Activated T-helper 17 cell treated with anti-CD3 and anti-CD28 coated beads, Interleukin-2, amount 50 U/mL, for 72 hours (primary cell): ENCODE results near the gene GSTO1. TPM values are rescaled to one million over a fixed set of nuclear protein-coding genes. Genes with fewer than 3 reads are reported as not detected.

Source experiments
- ATAC-seq: fragments of 150-1000 bp; cut with Tn5 transposase; replicated peaks from 2 replicates; pipeline ENCODE4 v1.10.0; 2021; ENCODE audit warnings: mild to moderate bottlenecking, moderate library complexity
- H3K27ac Mint-ChIP-seq: one replicate; pipeline ENCODE4 v1.8.0; 2022; ENCODE audit warnings: mixed read lengths
- H3K27me3 Mint-ChIP-seq: one replicate; pipeline ENCODE4 v1.8.0; 2022; ENCODE audit warnings: mixed read lengths
- H3K36me3 Mint-ChIP-seq: one replicate; pipeline ENCODE4 v1.8.0; 2022; ENCODE audit warnings: low read depth, mild to moderate bottlenecking, mixed read lengths
- H3K4me1 Mint-ChIP-seq: one replicate; pipeline ENCODE4 v1.8.0; 2022; ENCODE audit warnings: mixed read lengths
- H3K4me3 Mint-ChIP-seq: one replicate; pipeline ENCODE4 v1.8.0; 2022; ENCODE audit warnings: mild to moderate bottlenecking, mixed read lengths
- H3K9me3 Mint-ChIP-seq: one replicate; pipeline ENCODE4 v1.8.0; 2022; ENCODE audit warnings: mixed read lengths
- total RNA-seq, 2 donors: library from RNA; stranded (reverse); gene quantifications; one replicate each; pipeline ENCODE4 v1.2.3, GENCODE V29; 2022

Gene GSTO1
- total RNA-seq, 2 donors from 2014 or later = 226 to 258 TPM

DNA sequence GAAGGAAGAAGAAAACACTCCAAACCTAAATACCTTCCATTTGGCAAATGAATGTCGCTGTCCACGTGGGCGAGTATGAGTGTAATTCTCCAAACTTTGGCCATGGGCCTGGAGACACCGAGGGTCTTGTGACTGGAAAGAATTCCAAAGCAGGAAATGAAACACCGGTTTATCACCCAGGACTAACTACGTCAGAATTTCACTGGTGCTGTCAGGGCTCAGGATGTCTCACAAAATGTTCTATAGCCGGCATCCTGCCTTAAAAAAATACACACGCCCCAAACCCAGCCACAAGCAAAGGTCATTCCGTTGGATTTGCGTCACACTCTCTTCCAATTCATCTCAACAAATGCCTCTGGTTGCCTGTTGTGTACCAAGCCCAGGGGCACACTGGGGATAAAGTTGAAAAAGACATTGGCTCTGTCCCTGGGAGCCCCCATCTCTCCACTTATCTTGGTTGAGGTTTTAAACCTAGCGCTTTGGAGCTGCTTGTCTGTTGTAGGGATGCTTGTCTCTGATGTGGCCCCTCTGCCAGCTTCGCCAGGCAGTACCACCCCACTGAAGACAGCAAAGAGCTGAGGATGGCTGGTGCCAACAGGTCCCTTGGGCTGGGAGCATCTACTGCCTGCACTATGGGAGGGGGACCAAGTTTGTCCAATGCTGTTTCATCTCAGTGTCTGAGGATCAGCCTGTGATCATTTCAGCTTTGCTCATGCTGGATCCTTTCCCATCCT, 45.5 kb downstream of the GSTO1 start:
- ATAC-seq = no peak
- Mint-ChIP-seq H3K4me1 (peaks cover 5% of the 10 kb centered on the region), H3K27me3 (no peaks in the 10 kb centered on the region), H3K4me3 (no peak overlapping the region), H3K36me3 (no peaks in the 10 kb centered on the region), H3K9me3 (no peaks in the 10 kb centered on the region), H3K27ac (peak overlapping the region; percentile 65)

DNA sequence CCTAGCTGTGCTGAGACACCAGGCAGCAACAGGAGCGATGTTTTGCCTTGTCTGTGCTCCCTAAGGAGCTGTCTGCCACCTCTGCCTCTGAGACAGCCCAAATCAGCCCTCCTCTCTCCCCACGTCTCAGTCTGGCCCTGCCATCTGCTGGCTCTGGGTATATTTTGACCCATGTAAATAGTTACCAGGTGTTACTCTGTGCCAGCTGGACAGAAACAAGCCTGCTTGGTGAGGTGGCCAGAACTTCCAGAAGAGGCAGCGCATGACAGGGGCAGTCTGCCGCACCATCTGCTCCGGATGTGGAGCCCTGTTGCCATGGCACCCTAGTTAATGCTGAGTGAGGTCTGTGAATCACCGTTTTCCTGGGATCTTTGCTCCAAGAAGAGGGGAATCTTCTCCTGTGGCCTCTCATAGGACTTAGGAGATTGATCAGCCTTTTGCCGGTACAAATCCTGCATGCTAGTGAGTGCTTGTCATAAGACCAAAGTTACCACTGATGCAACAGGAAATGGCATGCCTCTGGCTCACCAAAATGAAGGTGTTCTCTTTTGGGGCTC, 46.1 kb downstream of the GSTO1 start:
- Mint-ChIP-seq H3K9me3 (no peaks in the 10 kb centered on the region), H3K27me3 (no peaks in the 10 kb centered on the region), H3K36me3 (no peaks in the 10 kb centered on the region), H3K27ac (peak overlapping the region; percentile 65), H3K4me1 (peaks cover 8% of the 10 kb centered on the region), H3K4me3 (peak overlapping the region; percentile 40)
- ATAC-seq = peak; percentile 63

DNA sequence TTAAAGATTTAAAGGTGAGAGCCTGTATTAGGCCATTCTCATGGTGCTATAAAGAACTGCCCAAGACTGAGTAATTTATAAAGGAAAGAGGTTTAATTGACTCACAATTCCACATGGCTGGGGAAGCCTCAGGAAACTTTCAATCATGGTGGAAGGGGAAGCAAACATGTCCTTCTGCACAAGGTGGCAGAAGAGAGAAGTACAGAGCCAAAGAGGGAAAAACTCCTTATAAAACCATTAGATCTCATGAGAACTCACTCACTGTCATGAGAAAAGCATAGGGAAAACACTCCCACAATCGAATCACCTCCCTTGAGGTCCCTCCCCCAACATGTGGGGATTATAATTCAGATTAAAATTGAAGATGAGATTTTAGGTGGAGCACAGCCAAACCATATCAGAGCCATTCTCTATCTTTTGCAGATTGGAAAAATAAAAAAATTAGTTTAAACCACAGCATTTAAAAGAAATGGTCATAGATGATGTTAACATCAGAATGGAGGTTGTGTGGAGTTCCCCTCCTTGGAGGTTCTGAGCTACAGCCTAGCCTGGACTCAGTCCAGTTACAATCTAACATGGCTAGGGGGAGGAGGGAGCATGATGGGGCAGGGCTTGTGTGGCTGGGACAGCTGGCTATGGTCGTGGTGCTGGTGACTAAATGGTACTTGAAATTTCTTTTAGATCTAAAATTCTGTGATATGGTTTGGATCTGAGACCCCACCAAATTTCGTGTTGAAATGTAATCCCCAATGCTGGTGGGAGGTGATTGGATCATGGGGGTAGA, 47.4 kb downstream of the GSTO1 start:
- H3K4me3 Mint-ChIP-seq = no peak overlapping the region
- no peaks in the 10 kb centered on the region for H3K27me3 Mint-ChIP-seq
- ATAC-seq = no peak
- H3K27ac Mint-ChIP-seq = peak overlapping the region; percentile 65
- H3K4me1 Mint-ChIP-seq = peaks cover 16% of the 10 kb centered on the region
- no peaks in the 10 kb centered on the region for H3K36me3 Mint-ChIP-seq
- no peaks in the 10 kb centered on the region for H3K9me3 Mint-ChIP-seq

GRCh38 chr10:104303594-104304355, 49.1 kb downstream of the GSTO1 start:
- no peak overlapping the region for H3K4me3 Mint-ChIP-seq
- peaks cover 32% of the 10 kb centered on the region for H3K4me1 Mint-ChIP-seq
- no peaks in the 10 kb centered on the region for H3K9me3 Mint-ChIP-seq
- H3K27me3 Mint-ChIP-seq = no peaks in the 10 kb centered on the region
- no peak for ATAC-seq
- H3K27ac Mint-ChIP-seq = no peak overlapping the region
- no peaks in the 10 kb centered on the region for H3K36me3 Mint-ChIP-seq

GRCh38 chr10:104304356-104304745, 49.7 kb downstream of the GSTO1 start:
- Mint-ChIP-seq H3K9me3 (no peaks in the 10 kb centered on the region), H3K27me3 (no peaks in the 10 kb centered on the region), H3K27ac (no peak overlapping the region), H3K4me1 (peaks cover 37% of the 10 kb centered on the region), H3K4me3 (no peak overlapping the region), H3K36me3 (no peaks in the 10 kb centered on the region)
- ATAC-seq = no peak

GRCh38 chr10:104304927-104305326, 50.2 kb downstream of the GSTO1 start:
- ATAC-seq = no peak
- Mint-ChIP-seq H3K27me3 (no peaks in the 10 kb centered on the region), H3K4me3 (no peak overlapping the region), H3K36me3 (no peaks in the 10 kb centered on the region), H3K9me3 (no peaks in the 10 kb centered on the region), H3K4me1 (peaks cover 42% of the 10 kb centered on the region), H3K27ac (no peak overlapping the region)

GRCh38 chr10:104306897-104307296, 52.2 kb downstream of the GSTO1 start:
- H3K27ac Mint-ChIP-seq = no peak overlapping the region
- H3K4me1 Mint-ChIP-seq = peaks cover 37% of the 10 kb centered on the region
- no peak overlapping the region for H3K4me3 Mint-ChIP-seq
- H3K27me3 Mint-ChIP-seq = no peaks in the 10 kb centered on the region
- peaks cover 2% of the 10 kb centered on the region for H3K36me3 Mint-ChIP-seq
- no peaks in the 10 kb centered on the region for H3K9me3 Mint-ChIP-seq
- ATAC-seq = no peak

DNA sequence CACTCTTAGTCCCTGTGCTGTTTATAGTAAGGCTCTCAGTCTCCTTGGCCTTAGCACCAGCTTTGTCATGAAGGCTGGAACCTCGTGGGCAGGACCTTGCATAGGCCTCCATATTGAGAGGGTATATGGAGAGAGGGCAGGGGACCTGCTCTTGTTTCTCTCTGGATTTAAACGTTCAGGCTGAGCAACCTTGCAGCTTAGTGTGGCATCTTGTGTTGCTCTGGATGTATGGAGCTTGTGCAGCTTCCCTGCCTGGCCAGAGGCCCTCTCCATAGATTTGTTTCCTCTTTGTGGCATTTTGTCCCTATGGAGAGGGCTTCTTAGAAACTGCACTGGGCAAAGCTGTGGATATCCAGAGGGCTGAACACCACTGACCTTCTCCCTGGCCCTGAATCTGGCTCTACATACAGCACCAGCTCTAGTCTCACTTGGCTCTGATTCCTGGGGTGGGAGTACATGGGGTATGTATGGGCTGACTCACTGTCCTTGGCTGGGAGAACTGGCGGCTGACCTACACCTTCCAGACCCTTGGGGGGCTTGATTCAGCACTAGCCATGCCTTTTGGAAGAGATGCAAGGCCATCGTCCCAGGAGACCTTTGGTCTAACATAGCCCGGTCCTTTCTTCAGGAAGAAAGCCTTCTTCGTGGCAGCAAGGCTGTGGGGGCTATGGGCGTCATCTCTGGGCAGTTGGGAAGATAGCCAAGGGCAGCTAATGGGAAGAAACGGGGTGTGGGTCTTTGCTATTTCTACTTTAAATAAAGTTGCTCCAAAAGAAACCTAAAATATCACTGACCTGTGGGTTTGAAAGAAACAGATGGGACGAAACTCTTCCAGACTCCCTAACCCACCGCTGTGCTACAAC, 53.1 kb downstream of the GSTO1 start:
- ATAC-seq = no peak
- no peaks in the 10 kb centered on the region for H3K27me3 Mint-ChIP-seq
- H3K27ac Mint-ChIP-seq = peak overlapping the region; percentile 5
- peaks cover 11% of the 10 kb centered on the region for H3K36me3 Mint-ChIP-seq
- H3K4me1 Mint-ChIP-seq = peaks cover 37% of the 10 kb centered on the region
- no peaks in the 10 kb centered on the region for H3K9me3 Mint-ChIP-seq
- H3K4me3 Mint-ChIP-seq = peak overlapping the region; percentile 32

GRCh38 chr10:104308439-104308903, 53.8 kb downstream of the GSTO1 start:
- peak overlapping the region; percentile 32 for H3K4me3 Mint-ChIP-seq
- no peaks in the 10 kb centered on the region for H3K27me3 Mint-ChIP-seq
- peaks cover 37% of the 10 kb centered on the region for H3K4me1 Mint-ChIP-seq
- H3K27ac Mint-ChIP-seq = peak overlapping the region; percentile 5
- peaks cover 18% of the 10 kb centered on the region for H3K36me3 Mint-ChIP-seq
- peak; percentile 77 for ATAC-seq
- no peaks in the 10 kb centered on the region for H3K9me3 Mint-ChIP-seq

- Mint-ChIP-seq H3K4me1 (peaks cover 37% of the 10 kb centered on the region), H3K9me3 (no peaks in the 10 kb centered on the region), H3K27ac (no peak overlapping the region), H3K4me3 (no peak overlapping the region), H3K36me3 (peaks cover 32% of the 10 kb centered on the region), H3K27me3 (no peaks in the 10 kb centered on the region)
- ATAC-seq = no peak
Measured at GRCh38 chr10:104309980-104310978, 55.6 kb downstream of the GSTO1 start.

DNA sequence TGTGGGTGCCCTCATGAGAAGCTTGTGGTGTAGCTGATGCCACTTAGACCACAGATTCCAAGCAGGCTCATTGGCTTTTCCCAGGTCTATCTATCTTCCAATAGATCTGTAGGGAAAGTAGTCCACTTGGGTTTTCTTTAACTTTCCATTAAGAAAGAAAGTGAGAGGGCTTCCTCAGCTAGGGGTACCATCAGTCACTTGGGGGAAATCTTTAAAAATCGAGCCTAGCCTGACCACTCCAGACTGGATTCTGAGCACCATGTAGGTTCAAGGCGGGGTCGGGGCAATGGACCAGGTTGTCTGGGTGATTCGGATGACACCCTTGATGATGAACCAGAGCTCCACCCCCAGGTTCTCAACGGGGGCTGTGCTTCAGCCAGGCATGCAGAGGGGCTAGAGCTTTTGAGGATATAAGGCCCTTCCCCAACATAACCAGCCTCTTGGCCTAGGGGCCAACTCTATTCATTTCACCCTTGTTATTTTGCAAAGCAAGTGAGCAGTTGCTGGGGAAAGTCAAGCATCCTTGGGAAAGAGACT, 56.6 kb downstream of the GSTO1 start:
- Mint-ChIP-seq H3K36me3 (peaks cover 32% of the 10 kb centered on the region), H3K27me3 (no peaks in the 10 kb centered on the region), H3K27ac (no peak overlapping the region), H3K9me3 (no peaks in the 10 kb centered on the region), H3K4me3 (no peak overlapping the region), H3K4me1 (peaks cover 29% of the 10 kb centered on the region)
- ATAC-seq = no peak

DNA sequence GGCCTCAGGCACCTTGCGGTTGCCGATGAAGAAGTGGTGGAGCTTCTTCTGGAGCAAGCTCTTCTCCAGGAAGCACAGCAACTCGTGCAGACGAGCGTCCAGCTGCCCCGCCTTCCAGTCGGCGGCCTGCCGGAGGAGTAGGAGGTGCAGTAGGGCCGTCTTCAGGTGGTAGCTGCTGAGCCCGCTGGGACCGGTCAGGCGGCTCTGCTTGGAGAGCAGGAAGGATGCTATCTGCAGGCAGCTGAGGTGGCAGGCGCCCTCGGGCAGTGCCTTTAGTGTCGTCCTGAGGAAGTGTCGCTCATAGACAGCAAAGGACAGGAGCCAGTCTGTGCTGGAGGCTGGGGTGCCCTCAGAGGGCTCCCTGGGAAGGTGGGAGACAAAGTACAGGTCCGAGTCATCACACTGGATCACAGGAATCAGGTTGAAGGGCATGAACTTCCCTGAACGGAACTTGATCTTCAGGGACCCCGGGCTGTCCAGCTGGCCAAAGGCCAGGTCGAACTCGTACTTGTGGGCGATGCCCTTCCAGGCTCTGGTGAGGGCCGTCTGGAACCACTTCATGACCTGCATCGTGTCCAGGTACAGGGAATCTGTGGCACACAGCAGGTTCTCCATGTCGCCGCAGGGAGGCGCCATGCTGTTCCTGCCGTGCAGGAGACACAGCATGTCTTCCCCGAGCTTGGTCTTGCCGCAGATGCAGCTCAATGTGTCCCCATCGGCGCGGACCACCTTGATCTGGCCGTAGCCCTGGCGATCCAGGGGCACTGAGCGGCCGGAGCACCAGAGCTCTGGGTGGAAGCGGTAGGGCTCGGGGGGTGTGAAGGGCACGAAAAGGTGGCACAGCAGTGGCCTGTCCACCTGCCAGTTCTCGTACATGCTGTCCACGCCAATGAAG, 60.1 kb downstream of the GSTO1 start:
- Mint-ChIP-seq H3K9me3 (no peaks in the 10 kb centered on the region), H3K27me3 (no peaks in the 10 kb centered on the region), H3K4me3 (no peak overlapping the region), H3K36me3 (peaks cover 32% of the 10 kb centered on the region), H3K4me1 (peaks cover 5% of the 10 kb centered on the region), H3K27ac (no peak overlapping the region)
- no peak for ATAC-seq
